ENCODE data around the gene SSTR1.

SSTR1 gene

GRCh38 chr14:38203929-38204718 is 3.6 kb upstream of the SSTR1 start:
- DNase-seq, result no peak

- DNase-seq, result no peak
These were observed 3.0 kb upstream of the SSTR1 start for GRCh38 chr14:38204719-38205115.

GRCh38 chr14:38205119-38205813 is 2.4 kb upstream of the SSTR1 start:
- DNase-seq, result no peak

GRCh38 chr14:38205949-38206665 is 1.6 kb upstream of the SSTR1 start:
- DNase-seq, result no peak

GRCh38 chr14:38206689-38207376 is 871 bp upstream of the SSTR1 start:
- no peak for DNase-seq

- no peak for DNase-seq
These were observed 348 bp upstream of the SSTR1 start for GRCh38 chr14:38207377-38207735.

- no peak for DNase-seq
These were observed 1.2 kb downstream of the SSTR1 start for GRCh38 chr14:38208618-38209562.

- DNase-seq, result no peak
These were observed 2.2 kb downstream of the SSTR1 start for GRCh38 chr14:38209572-38210557.

- DNase-seq, result no peak
These were observed 3.0 kb downstream of the SSTR1 start for GRCh38 chr14:38210587-38211216.

GRCh38 chr14:38211255-38211735 is 3.6 kb downstream of the SSTR1 start:
- no peak for DNase-seq

GRCh38 chr14:38212111-38212510 is 4.4 kb downstream of the SSTR1 start:
- no peak for DNase-seq

- no peak for DNase-seq
These were observed 5.3 kb downstream of the SSTR1 start for GRCh38 chr14:38213001-38213400.

- DNase-seq, result no peak
These were observed 9.8 kb downstream of the SSTR1 start for GRCh38 chr14:38217553-38217952.

GRCh38 chr14:38221077-38221476 is 13.4 kb downstream of the SSTR1 start:
- DNase-seq, result no peak

GRCh38 chr14:38224338-38224737 is 16.6 kb downstream of the SSTR1 start:
- DNase-seq, result no peak

GRCh38 chr14:38225946-38226345 is 18.2 kb downstream of the SSTR1 start:
- no peak for DNase-seq

GRCh38 chr14:38226366-38226765 is 18.7 kb downstream of the SSTR1 start:
- no peak for DNase-seq

- DNase-seq, result no peak
These were observed 25.5 kb downstream of the SSTR1 start for GRCh38 chr14:38233218-38233617.

- DNase-seq, result no peak
These were observed 30.6 kb downstream of the SSTR1 start for GRCh38 chr14:38238332-38238731.

GRCh38 chr14:38238878-38239277 is 31.2 kb downstream of the SSTR1 start:
- no peak for DNase-seq

All from activated CD8-positive, alpha-beta memory T cell treated with anti-CD3 and anti-CD28 coated beads, Interleukin-2, amount 50 U/mL, for 4 hours (primary cell).